ENCODE results near the gene JAK1. TPM values are rescaled to one million over a fixed set of nuclear protein-coding genes. Genes with fewer than 3 reads are reported as not detected.

JAK1 gene
- total RNA-seq, 1 donor from 2014 or later = 110 TPM

- H3K4me3 ChIP-seq (ENCODE audit: low read depth, low read length) = no peak overlapping the region
- no peak for DNase-seq (ENCODE audit: low read depth)
- TF ChIP-seq, protein P1, sequence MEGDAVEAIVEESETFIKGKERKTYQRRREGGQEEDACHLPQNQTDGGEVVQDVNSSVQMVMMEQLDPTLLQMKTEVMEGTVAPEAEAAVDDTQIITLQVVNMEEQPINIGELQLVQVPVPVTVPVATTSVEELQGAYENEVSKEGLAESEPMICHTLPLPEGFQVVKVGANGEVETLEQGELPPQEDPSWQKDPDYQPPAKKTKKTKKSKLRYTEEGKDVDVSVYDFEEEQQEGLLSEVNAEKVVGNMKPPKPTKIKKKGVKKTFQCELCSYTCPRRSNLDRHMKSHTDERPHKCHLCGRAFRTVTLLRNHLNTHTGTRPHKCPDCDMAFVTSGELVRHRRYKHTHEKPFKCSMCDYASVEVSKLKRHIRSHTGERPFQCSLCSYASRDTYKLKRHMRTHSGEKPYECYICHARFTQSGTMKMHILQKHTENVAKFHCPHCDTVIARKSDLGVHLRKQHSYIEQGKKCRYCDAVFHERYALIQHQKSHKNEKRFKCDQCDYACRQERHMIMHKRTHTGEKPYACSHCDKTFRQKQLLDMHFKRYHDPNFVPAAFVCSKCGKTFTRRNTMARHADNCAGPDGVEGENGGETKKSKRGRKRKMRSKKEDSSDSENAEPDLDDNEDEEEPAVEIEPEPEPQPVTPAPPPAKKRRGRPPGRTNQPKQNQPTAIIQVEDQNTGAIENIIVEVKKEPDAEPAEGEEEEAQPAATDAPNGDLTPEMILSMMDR (conservative IDR thresholded peaks at IDR 0.05; ENCODE audit: low read depth, low read length) = no peak
Observed at GRCh38 chr1:64880449-64880848, 85.9 kb downstream of the JAK1 start.

- DNase-seq (ENCODE audit: low read depth) = no peak
- TF ChIP-seq, protein P1 (conservative IDR thresholded peaks at IDR 0.05; ENCODE audit: low read depth, low read length) = no peak
- H3K4me3 ChIP-seq (ENCODE audit: low read depth, low read length) = no peak overlapping the region
Observed at GRCh38 chr1:64878931-64879611, 87.3 kb downstream of the JAK1 start.

GRCh38 chr1:64878090-64878489 lies 88.3 kb downstream of the JAK1 start:
- H3K4me3 ChIP-seq (ENCODE audit: low read depth, low read length) = no peak overlapping the region
- TF ChIP-seq, protein P1 (conservative IDR thresholded peaks at IDR 0.05; ENCODE audit: low read depth, low read length) = no peak
- DNase-seq (ENCODE audit: low read depth) = no peak

GRCh38 chr1:64877598-64877997 lies 88.8 kb downstream of the JAK1 start:
- TF ChIP-seq, protein P1 (conservative IDR thresholded peaks at IDR 0.05; ENCODE audit: low read depth, low read length) = no peak
- no peak overlapping the region for H3K4me3 ChIP-seq (ENCODE audit: low read depth, low read length)
- no peak for DNase-seq (ENCODE audit: low read depth)

- no peak for DNase-seq (ENCODE audit: low read depth)
- H3K4me3 ChIP-seq (ENCODE audit: low read depth, low read length) = no peak overlapping the region
- TF ChIP-seq, protein P1 (conservative IDR thresholded peaks at IDR 0.05; ENCODE audit: low read depth, low read length) = no peak
Observed at GRCh38 chr1:64877151-64877550, 89.2 kb downstream of the JAK1 start.

DNA sequence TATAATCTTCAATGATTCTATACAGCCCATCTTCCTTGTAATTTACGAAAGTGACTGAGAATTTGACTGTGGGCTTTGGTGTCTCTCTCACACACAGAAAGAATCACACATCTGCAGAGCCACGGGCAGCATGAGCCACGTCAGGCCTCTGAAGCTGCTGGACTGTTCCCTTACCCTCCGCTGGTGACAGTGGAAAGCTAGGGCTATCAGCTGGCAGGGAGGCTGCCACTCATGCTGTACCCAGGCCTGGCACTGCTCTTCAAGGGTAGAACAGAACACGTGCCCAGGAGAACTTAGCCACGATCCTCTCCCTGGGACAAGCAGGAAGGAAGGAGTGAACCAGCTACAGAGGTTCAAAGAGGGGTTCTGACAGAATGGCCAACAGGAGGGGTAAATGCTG lies 90.7 kb downstream of the JAK1 start:
- TF ChIP-seq, protein P1 (conservative IDR thresholded peaks at IDR 0.05; ENCODE audit: low read depth, low read length) = no peak
- DNase-seq (ENCODE audit: low read depth) = no peak
- no peak overlapping the region for H3K4me3 ChIP-seq (ENCODE audit: low read depth, low read length)

DNA sequence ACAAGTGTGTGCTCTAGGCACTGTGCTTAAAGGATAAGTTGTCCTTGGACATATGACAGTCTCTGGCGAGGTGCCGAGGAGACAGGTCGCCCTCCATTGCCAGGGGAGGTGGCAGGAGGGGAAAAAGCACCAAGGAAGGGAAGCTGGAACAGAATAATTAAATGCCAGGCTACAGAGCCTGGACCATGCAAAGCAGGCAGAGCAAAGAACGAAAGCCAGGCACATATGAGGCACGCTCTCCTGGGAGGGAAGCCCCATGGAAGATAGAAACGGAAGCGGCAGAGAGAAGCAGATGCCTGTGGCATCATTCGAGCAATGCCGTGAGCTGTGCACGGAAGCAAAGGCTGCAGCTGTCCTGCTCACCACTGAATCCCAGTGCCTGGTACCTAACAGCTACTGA lies 91.2 kb downstream of the JAK1 start:
- TF ChIP-seq, protein P1 (conservative IDR thresholded peaks at IDR 0.05; ENCODE audit: low read depth, low read length) = no peak
- DNase-seq (ENCODE audit: low read depth) = no peak
- no peak overlapping the region for H3K4me3 ChIP-seq (ENCODE audit: low read depth, low read length)

Measured in epithelial cell of proximal tubule (primary cell).